Hindlimb muscle (tissue), 1 donor: ENCODE measurements around the gene MAMDC4. TPM values are rescaled to one million over a fixed set of nuclear protein-coding genes. Genes with fewer than 3 reads are reported as not detected.
"Not testable (repeated sequence)": the region's sequence is repeated elsewhere in the genome, so short reads cannot be mapped to it uniquely, and the experiment has no call there.

Experiments
- DNase-seq: peaks from one replicate; pipeline ENCODE4 v3.0.0-alpha.2; 2013
- polyA plus RNA-seq: library from polyadenylated mRNA; unstranded; fragments of 120-200 nt; gene quantifications from one replicate; pipeline ENCODE4 v1.2.1, GENCODE V29; 2013; ENCODE audit not compliant: insufficient read length

MAMDC4 gene
- polyA plus RNA-seq, 1 donor = 5.9 TPM

DNA sequence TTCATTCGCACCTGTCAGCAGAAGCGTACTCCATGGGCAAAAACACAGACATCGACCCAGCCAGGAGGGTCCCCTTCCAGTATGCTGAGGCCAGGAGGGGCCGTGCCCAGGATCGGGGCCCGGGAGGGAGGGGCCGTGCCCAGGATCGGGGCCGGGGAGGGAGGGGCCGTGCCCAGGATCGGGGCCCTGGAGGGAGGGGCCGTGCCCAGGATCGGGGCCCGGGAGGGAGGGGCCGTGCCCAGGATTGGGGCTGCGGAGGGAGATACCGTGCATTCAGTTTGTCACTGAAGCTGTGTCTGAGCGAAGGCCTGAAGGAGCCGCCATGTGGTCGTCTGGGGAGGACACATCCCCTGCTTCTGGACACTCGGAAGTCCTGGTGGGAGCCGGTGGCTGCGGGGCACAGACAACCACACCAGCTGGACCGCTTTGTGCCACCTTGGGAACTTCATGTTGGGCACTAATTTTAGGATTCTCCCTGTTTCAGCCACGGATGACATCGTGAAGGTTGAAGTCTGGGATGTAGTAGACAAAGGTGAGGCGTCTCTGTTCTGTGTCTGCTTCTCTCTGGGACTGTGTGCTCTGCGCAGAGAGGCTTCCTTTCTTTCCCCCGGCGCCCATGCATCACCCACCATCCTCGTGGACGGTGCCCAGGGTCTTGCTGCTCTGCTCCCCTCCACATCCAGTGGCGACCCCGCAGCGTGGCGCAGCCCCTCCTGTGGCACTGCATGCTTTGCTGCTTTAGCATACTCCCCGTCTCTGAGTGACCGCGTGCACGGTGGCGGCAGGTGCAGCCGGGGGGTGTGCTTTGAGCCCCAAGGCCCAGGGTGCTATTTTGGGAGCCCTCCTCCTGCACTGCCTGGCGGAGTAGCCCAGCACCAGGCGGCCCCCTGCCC lies 26.6 kb upstream of the MAMDC4 start:
- no peak for DNase-seq

- DNase-seq = no peak
Observed at GRCh38 chr9:136826188-136826541, 26.0 kb upstream of the MAMDC4 start.

DNA sequence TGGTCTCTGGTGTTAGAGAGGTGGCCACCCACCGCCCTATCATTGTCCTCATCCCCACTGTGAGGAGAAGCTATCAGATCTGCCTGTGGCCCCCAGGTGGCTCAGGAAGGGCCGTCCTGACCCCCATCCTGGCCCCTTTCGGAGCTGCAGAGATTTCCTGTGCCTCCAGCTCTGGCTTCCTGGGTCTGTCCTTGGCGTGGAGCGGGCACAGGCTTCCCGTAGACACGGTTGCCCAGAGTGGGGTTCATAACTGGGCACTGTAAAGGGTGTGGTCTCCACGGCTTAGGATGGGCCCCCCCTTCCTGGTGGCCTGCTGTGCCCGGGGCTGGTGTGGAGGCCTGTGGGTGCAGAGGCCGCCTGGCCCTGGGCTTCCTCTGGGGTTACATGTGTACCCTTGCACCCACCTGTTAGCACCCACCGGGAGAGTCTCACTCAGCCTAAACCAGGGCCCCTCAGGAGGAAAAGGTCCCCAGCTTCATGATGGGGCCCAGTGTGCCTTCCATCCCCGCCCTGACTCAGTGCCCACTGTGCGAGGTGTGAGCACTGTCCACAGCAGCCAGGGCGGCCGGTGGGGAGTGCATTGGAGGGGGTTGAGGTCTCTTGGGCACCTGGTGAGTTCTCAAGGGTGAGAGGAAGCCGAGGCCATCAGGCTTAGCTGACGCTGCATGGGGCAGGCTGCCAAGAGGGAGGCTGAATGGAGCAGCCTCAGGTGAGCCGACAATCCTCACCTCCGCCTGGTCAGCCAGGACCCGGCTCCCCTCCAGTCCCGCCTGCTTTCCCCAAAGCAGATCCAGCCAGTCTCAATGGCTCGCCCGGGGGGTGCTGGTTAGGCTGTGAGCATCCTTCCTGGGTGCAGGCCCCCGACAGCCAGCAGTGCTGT lies 25.2 kb upstream of the MAMDC4 start:
- no peak for DNase-seq

DNA sequence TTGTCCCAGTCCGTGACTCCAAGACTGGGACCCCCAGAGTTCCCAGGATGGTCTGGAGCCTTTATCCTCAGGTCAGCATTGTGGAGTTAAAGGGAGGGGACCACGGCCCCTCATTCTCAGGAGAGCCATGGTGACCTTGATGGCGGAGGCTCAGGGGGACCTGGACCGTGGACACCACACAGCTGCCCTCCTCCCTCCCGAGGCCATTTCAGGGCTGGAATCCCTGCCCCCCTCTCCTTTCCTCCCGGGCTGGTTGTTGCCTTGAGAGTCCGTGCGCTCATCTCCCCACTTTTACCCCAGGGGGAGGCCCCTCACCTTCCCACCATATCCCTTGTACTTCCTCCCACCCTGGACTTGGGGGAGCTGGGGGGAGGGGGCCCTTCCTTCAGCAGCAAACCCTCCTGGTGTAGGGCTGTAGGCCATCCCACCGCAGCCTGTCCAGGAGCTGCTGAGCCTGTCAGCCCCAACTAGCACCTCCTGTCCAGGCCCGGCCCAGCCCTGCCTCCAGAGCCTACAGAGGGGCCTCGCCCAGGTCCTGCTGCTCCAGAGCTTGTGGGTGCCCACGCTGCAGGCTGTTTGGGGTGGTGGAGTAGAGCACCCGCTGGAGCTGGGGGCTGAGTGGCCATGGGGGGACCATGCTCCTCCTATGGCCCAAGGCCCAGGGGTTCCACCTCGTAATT lies 24.2 kb upstream of the MAMDC4 start:
- no peak for DNase-seq

DNA sequence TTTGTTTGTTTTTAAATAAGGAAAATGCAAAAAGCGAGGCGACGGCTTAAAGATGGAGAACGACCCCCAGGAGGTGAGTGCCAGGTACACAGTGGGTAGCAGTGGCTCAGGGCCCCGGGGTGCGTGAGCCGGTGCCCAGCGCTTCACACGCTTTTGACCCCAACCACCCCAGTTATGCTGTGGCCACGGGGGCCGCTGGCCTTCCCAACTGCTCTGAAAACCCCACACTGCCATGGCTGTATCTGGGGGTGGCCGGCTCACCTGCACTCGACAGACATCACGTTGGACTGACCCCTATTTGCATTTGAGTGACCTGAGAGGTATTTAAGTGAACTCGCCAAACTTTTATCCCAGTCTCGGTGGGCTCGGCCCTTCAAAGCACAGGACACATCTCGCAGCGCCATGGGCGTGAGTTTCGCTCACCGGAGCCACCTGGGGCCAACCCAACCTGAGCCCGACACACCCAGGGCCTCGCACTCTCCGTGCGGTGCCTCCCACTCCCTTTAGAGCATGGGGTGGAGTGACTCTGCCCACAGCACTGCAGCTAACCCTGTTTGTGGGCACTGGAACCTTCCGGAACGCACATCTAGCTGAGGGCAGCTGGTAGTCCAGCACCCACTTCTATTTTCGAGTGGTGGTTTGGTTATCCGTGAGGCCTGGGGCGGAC lies 23.5 kb upstream of the MAMDC4 start:
- DNase-seq = no peak

DNA sequence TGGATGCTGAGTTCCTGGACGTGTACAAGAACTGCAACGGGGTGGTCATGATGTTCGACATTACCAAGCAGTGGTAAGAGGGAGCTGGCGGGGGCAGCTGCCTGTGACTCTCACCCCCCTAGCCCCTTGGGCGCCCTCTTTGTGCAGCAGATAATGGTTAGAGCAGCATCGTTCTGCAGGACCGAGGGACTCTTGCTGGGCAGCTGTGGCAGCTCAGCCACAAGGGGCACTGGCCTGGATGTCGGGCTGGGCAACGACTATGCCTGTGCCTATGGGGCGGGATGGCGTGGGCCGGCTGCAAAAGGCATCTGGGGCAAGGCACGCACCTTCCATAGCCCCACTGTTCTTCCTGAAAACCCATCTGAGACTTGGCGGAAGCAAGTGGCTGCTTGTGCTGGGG lies 22.7 kb upstream of the MAMDC4 start:
- no peak for DNase-seq

DNA sequence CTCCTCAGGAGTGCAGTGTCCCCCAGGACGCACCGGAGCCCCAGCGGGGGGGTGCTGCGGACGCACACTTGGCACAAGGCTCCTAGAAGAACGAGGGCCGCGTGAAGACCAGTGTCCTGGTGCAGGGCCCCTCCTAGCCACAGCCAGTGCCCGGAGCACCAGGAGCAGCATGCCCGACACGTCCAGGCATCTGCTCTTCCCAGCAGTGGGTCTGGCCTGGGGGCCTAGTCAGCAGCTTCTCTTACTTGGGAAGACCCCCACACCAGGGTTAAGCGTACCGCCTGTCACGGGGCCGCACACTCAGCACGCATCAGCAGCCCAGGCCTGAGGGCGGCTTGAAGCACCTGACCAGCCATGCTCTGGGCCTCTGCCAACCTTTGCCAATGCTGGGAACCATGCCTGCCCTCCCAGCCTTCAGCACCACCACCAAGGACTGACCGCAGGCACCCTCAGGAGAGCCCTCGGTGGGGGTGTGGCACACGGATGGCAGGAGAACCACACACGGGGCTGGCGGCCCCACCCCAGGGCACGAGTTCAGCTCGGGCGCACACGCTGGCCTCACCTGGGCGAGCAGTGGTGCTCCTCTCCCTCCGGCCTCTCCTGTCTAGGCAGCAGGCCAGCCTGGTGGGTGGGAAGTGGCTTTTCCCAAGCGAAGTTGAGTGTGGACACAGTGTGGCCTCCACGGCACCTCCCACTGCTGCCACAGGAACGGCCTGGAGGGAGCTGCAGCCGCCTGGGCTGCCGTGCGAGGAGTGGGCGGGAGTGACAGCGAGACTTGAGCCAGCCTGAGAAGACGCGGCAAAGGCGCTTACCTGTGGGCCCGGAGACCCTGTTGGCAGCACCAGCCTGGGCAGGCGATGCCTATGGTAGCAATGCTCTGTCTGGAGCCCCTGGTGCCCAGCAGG lies 21.9 kb upstream of the MAMDC4 start:
- no peak for DNase-seq

DNA sequence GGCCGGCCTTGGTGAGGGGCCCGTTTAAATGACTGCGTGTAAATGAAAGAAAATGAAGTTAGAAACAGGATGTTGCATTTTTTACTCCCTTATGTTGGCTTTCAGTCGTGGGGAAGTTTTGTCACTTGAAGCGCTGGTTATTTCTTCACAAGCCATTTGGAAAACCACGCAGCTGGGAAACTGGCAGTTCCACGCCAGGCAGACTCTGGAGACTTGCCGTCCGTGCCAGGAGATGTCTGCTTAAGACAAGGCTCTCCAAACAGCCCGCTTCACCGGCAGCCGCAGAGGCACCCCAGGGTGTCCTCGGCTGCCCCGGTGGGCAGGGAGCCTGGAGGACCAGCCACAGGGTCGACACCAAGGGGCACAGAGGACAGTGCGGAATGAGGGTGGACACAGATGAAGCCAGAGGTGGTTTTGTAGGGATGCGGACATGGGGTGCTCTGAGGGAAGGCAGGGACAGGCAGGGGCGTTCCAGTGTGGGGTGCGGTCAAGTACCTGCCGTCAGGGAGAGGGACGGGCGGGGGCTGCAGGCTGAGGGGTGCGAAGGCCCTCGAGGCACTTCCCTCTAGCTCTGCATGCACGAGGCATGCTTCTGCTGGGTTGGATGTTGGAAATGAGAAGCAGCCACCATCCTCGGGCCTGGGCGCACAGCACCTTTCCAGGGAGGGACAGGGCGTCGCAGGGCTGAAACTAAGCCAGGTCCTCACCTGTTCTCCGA lies 21.0 kb upstream of the MAMDC4 start:
- no peak for DNase-seq

GRCh38 chr9:136831720-136832104 lies 20.4 kb upstream of the MAMDC4 start:
- no peak for DNase-seq

- no peak for DNase-seq
Observed at GRCh38 chr9:136832581-136832980, 19.6 kb upstream of the MAMDC4 start.

DNA sequence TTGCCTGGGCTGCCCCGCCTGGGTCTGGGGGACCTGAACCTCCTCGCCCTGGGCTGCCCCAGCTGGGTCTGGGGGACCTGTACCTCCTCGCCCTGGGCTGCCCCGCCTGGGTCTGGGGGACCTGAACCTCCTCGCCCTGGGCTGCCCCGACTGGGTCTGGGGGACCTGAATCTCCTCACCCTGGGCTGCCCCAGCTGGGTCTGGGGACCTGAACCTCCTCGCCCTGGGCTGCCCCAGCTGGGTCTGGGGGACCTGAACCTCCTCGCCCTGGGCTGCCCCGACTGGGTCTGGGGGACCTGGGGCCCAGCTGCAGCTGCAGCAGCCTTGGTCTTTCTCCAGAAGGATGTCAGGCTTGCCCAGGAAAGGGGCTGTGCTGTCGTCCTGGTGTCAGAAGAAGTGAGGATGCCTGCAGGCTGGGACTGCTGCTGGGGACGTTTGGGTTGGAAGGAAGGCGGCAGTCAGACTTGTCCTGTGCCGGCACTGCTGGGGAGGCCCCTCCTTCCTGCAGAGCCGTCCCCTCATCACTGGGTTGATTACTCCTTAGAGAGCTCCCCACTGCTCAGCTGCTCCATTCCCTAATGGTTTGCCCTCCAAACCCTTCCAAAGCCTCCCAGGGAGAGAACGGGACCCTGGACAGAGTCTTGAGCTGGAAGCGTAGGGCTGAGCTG lies 18.6 kb upstream of the MAMDC4 start:
- not testable (repeated sequence) for DNase-seq

- DNase-seq = no peak
Observed at GRCh38 chr9:136835162-136835931, 16.8 kb upstream of the MAMDC4 start.

GRCh38 chr9:136835932-136836904 lies 15.9 kb upstream of the MAMDC4 start:
- DNase-seq = no peak

- no peak for DNase-seq
Observed at GRCh38 chr9:136837146-136837855, 14.8 kb upstream of the MAMDC4 start.

- DNase-seq = not testable (repeated sequence)
Observed at GRCh38 chr9:136837856-136838277, 14.3 kb upstream of the MAMDC4 start.

DNA sequence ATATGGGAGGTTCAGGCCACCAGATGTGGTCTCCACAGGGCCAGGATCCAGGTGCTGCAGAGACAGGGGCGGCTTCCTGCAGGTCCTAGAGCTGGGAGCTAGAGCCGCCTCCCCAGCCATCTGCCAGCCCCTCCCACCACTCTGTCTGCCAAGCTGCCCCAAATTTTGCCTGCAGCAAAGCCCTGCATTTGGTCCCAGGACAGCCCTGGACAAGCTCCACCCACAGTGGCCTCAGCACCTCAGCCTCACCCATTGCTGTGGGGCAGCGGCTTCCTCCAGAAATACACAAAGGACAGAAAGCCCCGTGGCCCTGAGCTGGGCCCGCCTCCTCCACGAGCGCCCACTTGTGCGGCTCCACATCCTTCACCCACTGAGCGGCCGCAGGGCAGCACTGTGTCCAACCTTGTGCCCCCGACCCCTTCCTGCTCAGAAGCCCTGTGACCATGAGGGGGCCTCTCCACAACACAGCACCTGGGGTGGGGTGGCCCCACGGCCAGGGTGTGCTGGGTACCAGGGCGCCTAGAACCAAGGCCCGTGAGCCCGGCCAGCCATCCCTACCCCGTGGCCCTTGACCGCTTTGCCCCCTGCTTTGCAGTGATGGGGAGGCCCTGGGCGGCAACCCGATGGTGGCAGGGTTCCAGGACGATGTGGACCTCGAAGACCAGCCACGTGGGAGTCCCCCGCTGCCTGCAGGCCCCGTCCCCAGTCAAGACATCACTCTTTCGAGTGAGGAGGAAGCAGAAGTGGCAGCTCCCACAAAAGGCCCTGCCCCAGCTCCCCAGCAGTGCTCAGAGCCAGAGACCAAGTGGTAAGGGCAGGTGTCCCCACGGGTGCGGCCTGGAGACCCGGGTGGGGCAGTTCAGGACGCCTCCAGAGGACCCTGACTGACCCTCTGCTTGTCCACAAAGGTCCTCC lies 13.6 kb upstream of the MAMDC4 start:
- no peak for DNase-seq
